Dedifferentiated amniotic fluid mesenchymal stem cell (primary cell): ENCODE measurements around the gene PRPS1L1.

ENCODE experiments used
- DNase-seq: peaks from one replicate; pipeline ENCODE4 v3.0.0-alpha.2; 2016; ENCODE audit errors: extremely low spot score

The PRPS1L1 gene

DNA sequence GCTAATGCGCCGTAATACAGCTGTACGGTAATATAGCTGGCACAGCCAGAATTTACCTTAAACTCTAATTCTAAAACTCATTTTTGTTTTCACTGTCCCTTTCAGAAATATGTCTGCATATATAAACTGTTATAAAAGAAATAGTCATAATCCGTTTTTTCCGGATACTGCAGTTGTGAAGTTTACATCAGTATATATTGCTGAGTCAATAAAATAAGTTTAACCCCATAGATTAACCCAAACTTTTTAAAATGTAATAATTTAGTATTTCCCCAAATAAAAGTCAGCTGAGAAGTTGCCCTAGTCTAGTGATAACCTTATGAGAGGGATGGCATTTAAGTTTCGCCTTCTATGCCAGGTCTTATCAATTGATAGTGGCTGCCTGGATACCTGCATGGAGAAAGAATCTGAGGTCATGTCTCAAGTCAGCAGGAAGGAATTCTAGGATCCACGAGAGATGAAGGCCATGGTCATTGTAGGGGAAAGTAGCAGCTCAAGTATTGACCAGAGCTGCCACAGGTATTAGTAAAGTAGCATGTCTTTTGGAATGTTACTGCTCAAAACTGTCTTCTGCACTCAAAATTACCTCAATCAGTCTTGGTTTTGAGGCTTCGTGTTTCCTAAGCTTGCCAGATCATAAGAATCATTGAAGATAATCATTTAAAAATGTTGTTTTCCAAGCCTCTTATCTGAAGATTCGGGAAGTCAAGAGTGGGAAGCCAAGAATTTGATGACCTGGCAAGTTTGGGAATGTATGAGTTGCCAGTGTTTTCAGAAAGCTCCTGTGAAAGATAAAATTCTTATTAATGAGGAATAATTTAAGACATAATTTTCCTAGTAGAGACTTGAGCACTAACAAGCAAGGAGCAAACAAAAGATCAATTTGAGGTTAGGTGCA, 10.8 kb downstream of the PRPS1L1 start:
- DNase-seq: no peak

DNA sequence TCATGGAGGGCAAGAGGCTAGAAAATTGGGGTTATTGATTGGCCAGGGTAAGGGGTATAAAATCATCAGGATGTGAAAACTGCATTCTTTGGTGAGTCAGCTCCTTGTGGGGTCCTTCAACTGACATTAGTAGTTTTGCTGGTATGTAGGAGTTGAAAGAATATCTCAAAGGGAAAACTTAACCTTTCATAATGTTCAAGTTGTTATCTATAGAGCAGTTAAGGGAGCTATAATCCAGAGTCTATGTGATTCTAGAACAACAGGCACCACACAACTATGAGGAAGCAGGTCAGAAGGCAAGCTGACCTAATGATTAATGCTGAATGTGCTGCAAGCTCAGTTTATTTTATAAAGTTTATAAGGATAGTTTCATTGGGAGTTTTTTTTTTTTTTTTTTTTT, 13.7 kb downstream of the PRPS1L1 start:
- no peak for DNase-seq

DNA sequence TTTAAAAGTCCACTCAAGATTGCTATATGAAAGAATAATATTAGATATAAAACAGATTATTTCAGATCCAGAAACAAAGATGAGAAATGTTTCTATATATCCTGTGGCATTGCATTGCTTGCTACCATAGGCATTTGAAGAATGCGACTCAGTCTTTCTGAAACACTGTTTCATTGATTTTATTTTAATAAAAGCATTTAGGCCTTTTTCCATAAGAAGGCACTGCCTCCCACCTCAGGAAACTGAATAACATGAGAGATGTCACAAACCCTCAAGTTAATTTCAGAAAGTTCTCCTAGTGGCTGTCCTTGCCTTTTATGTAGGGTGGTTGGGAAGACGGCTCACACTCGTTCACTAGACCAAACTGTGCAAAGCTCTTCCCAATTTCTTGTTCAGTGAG, 23.3 kb downstream of the PRPS1L1 start:
- peak; percentile 19 for DNase-seq

DNA sequence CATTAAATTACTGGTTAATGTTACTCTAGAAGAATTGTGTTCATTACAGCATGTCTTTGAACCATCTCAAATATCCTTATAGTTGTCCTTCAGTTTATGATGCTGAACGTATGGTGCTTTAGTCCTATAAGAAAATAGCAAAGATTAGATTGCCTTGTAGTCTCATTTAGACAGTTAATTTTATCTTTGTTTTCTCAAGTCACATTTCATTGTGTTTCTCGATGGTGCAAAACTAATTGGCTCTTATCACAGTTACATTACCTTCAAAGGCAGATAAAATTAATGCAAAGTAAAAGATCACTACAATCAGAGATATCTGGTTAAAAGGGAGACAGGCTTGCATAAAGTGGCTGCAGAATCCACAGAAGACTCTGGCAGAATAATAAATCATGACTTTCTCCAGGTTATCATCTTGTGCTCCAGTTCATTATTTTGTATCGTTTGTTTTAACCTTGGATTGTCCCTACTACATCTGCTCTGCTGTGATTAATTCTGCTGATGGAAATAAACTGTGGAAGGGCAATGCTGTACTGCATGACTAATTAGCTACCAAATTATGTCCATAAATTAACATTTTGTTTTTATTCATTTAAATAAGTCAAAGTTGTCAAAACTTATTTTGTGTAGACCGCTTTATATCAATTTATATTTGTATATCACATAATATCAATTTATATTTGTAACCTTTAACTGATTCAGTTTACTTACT, 24.2 kb downstream of the PRPS1L1 start:
- DNase-seq: no peak

DNA sequence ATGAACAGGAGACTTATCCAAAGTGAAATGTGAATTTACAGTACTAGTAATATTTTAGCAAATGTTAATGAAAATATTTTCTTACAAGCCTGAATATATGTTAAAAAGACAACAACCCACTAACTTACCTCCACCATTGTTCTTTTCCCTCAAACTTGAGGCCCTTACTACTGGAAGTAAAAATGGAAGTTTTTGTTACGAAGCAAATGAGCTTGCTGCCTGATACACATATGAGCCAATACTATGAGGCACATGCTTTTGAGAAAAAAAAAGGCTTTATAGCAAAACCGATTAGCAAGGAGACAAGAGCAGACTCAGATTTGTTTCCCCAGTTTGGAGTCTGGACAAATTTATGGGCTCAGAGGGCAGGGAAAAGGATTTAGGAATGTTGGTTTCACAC, 29.0 kb downstream of the PRPS1L1 start:
- no peak for DNase-seq

DNA sequence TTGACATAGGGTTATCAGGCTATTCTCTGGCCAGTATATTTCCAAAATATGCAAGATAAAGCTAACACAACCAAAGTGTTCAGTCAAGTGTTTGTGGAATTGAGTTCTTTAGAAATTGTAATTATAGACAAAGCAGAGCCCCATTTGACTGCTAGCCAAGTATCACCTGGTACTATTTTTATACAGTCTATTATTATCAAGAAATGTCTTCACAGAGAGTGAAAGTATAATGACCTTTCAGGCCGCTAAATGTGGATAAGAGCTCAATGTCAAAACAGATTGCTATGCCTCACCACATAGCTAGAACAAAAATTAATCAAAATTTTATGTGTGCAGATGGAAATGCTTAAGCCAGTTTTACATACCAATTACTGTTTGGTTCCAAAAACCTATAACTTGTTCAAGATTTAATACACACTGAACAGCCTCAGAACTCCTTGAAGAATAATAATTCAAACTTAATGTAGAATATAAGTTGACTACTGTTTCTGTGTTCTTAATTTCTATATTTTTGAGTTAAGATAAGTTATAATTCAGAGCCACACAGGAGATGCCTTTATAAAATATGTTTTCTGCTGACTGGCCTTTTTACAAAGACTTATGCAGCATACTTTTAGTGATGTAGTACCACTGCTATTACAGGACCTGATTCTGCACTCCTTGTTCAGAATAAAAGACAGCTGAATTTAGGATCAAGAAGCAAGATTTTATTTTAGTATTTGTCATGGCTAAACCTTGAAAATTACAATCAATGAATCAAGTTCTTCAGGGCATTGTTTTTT, 31.0 kb downstream of the PRPS1L1 start:
- DNase-seq: no peak

DNA sequence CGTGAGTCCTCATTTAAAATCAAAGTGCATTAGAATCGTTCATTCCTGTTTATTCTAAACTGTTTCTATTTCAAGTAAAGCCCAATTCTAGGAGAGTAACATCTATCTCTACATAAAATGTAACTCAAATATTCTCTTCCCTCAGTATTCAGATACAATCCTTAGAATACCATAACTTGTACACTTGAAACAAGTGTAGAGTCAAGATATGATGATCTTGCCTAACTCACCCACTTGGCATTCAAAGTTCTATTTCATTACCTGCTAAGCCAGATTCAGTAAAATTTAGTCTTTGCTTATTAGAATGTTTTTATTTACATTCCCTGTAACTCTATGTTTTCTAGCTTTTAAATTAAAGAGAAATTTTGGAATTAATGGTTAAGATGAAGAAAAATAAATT, 31.6 kb downstream of the PRPS1L1 start:
- no peak for DNase-seq

DNA sequence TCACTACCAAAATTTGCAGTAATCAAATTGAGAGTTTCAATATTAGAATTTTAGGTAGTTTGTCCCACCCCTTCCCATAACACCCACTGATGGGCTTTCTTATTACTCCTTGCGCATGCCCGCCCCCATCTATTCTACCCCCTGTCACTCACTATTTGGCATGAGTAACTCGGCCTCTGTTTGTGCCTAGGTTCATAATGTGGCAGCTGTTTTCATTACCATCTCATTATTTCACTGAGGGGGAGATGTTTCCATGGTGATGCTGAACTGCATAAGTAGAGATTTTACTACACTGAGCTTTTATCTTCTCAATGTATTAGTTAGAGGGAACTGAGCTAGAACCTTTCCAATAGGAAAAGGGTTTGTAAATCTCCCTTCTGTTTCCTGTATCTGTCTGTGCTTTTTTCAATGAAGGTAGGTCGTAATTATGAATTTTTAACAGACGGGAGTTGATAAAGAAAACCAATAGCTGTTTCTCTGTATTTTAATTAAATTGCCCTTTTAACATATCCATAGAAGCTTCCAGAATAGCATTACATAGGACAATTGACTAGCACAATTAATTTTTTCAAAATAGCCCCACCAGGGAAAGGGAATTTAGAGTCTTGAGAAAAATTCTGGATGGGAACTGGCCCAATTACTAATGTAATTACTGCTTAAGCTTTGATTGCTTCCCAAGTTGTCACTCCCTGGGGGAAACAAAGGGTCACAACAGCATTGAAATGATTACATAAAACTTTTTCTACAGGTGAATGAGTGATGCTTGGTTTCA, 33.4 kb downstream of the PRPS1L1 start:
- no peak for DNase-seq

DNA sequence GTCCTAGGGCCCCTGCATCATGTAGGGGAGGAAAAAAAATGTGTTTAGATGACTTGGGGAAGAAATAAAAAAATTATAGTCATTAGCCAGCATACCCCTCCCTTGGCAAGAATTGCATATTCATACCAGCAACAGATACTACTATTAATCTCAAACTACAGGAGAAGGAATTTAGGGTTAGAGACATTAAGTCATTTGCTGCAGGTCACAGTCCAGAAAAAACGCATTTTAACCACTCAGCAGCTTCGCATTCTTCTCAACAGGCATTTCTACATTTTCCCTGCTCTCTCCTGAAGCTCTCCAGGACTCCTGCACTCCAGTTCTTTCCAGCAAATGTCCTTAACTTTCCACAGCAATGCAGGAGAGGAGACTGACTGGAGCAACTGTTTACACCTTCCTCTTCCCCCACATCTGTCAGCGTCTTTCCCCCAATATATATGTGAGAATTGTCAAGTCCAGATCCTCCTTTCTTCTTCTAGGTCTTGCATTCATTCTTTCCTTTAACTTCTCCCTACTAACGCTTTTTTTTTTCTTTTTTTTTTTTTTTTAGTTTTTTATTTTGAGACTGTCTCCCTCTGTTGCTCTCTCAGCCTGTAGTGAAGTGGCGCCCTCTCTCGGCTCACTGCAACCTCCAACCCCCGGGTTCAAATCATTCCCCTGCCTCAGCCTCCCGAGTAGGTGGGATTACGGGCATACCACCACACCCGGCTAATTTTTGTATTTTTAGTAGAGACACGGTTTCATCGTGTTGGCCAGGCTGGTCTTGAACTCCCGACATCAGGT, 35.6 kb downstream of the PRPS1L1 start:
- DNase-seq: no peak

DNA sequence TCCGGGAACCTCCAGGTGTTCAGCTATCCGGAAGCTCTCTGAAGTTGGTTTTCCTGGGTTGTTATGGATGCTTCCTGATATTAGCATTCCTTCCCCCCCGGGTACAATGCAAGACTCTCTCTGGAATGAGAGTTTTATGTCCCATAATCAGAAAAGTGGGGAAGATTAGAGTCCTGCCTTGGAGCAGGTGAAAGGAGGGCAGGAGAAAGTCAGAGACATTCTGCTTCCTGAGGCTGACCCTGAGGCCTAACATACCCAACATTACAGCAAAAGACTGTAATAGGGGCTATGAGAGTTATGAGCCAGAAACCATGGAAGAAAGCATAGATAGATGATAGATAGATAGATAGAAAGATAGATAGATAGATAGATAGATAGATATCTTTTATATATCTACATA, 36.9 kb downstream of the PRPS1L1 start:
- DNase-seq: no peak

DNA sequence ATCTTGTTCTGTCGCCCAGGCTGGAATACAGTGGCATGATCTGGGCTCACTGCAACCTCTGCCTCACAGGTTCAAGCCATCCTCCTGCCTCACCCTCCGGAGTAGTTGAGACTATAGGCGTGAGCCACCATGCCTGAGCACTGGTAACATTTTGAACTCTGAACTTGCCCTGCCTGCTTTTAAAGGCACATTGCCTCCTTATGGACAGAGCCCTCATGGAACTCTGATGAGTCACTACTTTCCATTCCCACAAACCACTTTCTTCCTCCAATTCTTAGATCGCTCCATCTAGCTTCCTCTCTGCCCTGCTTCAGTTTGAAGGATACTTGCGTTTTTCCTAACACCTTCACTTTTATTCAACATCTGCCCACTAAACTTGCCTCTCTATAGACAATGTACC, 38.1 kb downstream of the PRPS1L1 start:
- DNase-seq: no peak

DNA sequence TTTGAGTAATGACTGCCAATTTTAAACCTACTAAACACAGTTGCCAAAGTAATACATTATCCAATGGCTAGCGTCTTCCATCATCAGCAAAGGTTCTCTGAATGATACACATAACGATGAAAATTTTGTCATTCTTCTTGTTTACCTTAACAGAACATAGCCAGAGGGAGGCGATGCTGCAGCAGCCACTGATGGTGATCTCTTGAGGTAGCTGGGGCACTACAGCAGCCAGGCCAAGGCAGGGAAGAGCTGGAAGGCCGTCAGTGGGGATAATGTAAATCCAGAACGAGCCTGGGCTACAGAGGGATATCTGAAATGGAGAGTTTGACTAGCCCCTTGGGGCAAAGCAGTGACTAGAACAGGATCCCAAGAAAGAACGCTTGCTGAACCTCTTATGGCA, 38.8 kb downstream of the PRPS1L1 start:
- no peak for DNase-seq

DNA sequence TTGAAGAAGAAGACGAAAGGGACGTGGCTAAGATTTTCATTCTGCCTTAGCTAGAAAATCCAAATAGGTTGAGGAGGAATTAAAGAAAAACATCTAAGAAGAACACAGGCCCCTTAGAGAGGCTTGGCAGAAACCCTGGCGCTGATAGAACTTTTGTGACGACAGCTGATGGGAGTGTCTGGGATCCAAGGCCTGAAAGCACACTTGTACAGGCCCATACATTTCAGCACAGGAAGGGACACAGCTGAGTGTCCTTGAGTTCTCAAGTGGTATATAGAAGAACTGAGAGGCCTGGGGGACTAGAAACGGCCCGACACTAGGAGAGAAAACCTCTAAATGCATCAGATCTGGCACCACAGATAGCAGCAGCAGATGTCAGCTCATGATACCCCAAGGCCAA, 39.5 kb downstream of the PRPS1L1 start:
- no peak for DNase-seq

DNA sequence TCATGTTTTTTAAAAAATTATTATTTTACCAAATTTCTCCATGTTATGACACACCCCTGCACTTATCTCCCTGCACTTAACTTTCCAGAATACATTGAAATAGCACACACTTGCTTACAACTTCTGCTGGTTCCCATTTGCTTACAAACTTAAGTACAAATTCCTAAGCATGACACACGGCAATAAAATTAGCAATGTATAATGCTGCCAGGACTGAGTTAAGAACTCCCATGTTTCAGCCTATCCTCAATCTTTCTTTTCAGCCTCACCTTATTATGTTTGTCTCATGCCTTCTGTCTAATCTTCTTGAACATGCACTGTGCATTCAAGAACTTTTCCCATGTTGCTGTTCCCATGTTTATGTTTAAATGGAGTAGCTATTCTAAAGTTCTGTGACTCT, 40.8 kb downstream of the PRPS1L1 start:
- DNase-seq: peak; percentile 86

DNA sequence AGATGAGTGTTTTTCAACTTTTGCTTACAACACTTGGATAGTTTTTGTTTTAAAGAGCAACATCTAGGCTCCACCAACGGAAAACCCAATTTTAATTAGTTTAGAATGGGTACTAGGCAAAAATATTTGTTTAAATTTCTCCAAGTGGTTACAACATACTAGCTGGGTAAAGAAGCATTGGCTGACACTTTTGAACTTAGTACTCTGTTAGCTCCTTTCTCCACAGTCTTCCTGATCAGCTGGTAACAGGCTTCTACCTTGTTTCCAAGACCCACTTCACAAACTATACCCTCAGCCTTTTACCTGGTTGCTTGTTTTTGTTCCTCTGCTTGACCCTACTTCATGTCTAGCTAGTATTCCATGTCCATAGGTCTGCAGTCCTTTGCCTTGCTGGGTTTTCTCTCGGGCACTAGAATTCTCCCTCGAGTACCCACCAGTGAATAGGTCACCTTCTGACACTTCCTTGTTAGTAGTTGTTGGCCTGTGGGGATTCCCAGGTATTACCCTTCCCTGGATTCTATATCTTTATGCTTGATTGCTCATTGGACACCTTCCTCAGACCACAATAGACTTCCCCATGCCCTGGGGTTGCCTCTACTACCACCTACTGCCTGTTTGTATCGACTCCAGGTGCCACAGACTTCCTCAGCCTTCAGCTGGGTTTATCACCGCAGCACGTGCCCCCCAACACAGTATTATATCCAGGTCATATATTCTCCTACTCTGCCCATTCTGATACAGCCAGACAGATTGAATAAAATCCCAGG, 42.0 kb downstream of the PRPS1L1 start:
- DNase-seq: no peak

DNA sequence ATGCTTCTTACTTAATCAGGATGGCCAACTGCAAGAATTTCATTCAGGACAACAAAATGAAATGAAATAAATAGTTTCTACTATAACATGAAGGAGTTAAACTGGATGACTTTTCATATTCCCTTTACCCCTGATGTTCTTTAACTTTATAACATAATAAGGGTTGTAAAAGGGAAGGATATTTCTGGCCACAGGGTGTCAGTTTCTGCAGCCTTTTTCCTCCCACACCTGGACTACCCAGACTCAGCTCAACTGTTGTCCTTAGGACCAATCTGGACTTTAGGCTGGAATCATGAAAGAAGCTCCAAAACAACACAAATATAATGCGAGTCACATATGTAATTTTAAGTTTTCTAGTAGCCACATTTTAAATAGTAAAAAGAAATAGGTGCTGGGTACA, 43.4 kb downstream of the PRPS1L1 start:
- no peak for DNase-seq

DNA sequence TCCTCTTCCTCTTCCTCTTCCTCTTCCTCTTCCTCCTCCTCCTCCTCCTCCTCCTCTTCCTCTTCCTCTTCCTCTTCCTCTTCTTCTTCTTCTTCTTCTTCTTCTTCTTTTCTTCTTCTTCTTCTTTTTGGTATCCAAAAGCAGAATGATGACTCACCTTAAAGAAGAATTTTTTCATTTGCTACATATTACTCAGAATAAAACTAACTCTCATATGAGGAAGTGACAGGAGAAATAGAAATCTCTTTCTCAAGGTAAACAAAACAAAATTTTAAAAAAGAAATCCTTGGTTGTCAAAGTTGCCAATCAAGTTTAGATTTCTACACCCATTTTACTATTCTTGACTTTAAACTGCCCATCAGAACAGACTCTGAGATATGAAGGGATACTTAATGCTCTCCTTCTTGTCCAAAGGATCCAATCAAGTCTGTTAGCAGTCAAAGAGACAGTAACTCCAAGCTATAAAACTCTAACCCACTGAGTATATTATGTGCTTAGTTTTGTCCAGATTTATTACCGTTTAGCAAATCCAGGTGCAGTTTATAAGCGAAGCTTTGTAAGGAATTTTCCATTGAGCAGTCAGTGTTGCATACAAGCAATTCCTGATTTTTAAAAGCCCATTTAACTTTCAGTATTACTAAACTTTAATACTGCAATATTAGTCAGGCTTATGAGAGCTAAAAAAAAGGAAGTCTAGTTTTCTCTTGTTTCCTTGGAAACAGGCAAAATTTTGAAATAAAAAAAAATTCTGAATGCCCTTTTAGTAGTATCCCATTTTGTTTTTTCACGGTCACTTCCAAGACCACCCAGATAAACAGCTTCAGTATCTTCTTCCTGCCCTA, 44.2 kb downstream of the PRPS1L1 start:
- no peak for DNase-seq

DNA sequence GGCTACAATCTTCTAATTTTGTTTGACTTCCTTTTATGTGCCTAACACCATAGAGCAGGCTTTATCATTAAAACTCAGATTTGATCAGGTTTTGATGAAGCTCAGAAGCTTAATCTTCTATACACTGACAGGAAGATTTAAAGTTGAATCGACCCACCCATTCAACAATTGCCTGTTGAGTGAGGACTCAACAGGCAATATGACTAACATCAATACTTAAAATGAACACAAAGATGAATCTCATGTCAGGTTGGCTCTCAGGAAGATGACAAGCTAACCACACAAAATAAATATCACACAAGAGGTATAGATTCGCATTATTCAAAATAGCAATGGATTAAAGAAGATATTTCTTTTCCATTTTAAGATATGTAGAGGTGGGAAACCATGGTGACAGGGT, 50.7 kb downstream of the PRPS1L1 start:
- DNase-seq: no peak
